ENCODE data around the gene GCNT2.
"Not testable (repeated sequence)": the region's sequence is repeated elsewhere in the genome, so short reads cannot be mapped to it uniquely, and the experiment has no call there.

The GCNT2 gene

GRCh38 chr6:10547809-10548208 is 26.7 kb downstream of the GCNT2 start:
- DNase-seq (ENCODE audit: low read depth): no peak

GRCh38 chr6:10550764-10551163 is 29.6 kb downstream of the GCNT2 start:
- no peak for DNase-seq (ENCODE audit: low read depth)

GRCh38 chr6:10552270-10552810 is 31.2 kb downstream of the GCNT2 start:
- DNase-seq (ENCODE audit: low read depth): no peak

- no peak for DNase-seq (ENCODE audit: low read depth)
Observed at GRCh38 chr6:10553871-10554270, 32.7 kb downstream of the GCNT2 start.

- DNase-seq (ENCODE audit: low read depth): no peak
Observed at GRCh38 chr6:10554826-10555225, 33.7 kb downstream of the GCNT2 start.

- DNase-seq (ENCODE audit: low read depth): peak; percentile 6
Observed at GRCh38 chr6:10555625-10556309, 34.6 kb downstream of the GCNT2 start.

GRCh38 chr6:10556589-10556988 is 35.4 kb downstream of the GCNT2 start:
- DNase-seq (ENCODE audit: low read depth): no peak

- no peak for DNase-seq (ENCODE audit: low read depth)
Observed at GRCh38 chr6:10556992-10557391, 35.8 kb downstream of the GCNT2 start.

GRCh38 chr6:10557913-10558312 is 36.8 kb downstream of the GCNT2 start:
- no peak for DNase-seq (ENCODE audit: low read depth)

GRCh38 chr6:10558565-10558964 is 37.4 kb downstream of the GCNT2 start:
- DNase-seq (ENCODE audit: low read depth): no peak

- no peak for DNase-seq (ENCODE audit: low read depth)
Observed at GRCh38 chr6:10559522-10560152, 38.5 kb downstream of the GCNT2 start.

- no peak for DNase-seq (ENCODE audit: low read depth)
Observed at GRCh38 chr6:10561611-10562199, 40.6 kb downstream of the GCNT2 start.

GRCh38 chr6:10564975-10565673 is 44.0 kb downstream of the GCNT2 start:
- DNase-seq (ENCODE audit: low read depth): no peak

- no peak for DNase-seq (ENCODE audit: low read depth)
Observed at GRCh38 chr6:10565913-10566312, 44.8 kb downstream of the GCNT2 start.

GRCh38 chr6:10567256-10568026 is 46.3 kb downstream of the GCNT2 start:
- DNase-seq (ENCODE audit: low read depth): no peak

- no peak for DNase-seq (ENCODE audit: low read depth)
Observed at GRCh38 chr6:10569392-10570127, 48.4 kb downstream of the GCNT2 start.

GRCh38 chr6:10575519-10575918 is 54.4 kb downstream of the GCNT2 start:
- DNase-seq (ENCODE audit: low read depth): not testable (repeated sequence)

GRCh38 chr6:10576226-10576625 is 55.1 kb downstream of the GCNT2 start:
- no peak for DNase-seq (ENCODE audit: low read depth)

GRCh38 chr6:10577112-10577511 is 56.0 kb downstream of the GCNT2 start:
- DNase-seq (ENCODE audit: low read depth): no peak

GRCh38 chr6:10578723-10579122 is 57.6 kb downstream of the GCNT2 start:
- DNase-seq (ENCODE audit: low read depth): no peak

GRCh38 chr6:10579803-10580202 is 58.7 kb downstream of the GCNT2 start:
- no peak for DNase-seq (ENCODE audit: low read depth)
